ENCODE data around the gene RBM15B.

GRCh38 chr3:51445544-51446280, 54.6 kb downstream of the RBM15B start:
- TF ChIP-seq POLR2AphosphoS5 (IDR thresholded peaks at IDR 0.05), result no peak
- no peak for TF ChIP-seq RAD21 (conservative IDR thresholded peaks at IDR 0.05)
